NT2/D1 (cell line): ENCODE results near the gene CFAP58.

Experiments used
- DNase-seq: peaks from one replicate; pipeline ENCODE4 v3.0.0-alpha.2; 2011; ENCODE audit warnings: low read depth, low spot score
- H3K27me3 ChIP-seq: 2 replicates; pipeline ENCODE4 v1.6.0; 2011; ENCODE audit warnings: mild to moderate bottlenecking; ENCODE audit not compliant: insufficient read length, insufficient read depth
- H3K36me3 ChIP-seq: 2 replicates; pipeline ENCODE4 v1.6.1; 2011; ENCODE audit warnings: mild to moderate bottlenecking, low read length, mixed read lengths; ENCODE audit not compliant: insufficient read depth, insufficient read length
- H3K4me1 ChIP-seq: 2 replicates; pipeline ENCODE4 v1.5.1; 2011; ENCODE audit not compliant: insufficient read depth, insufficient read length
- H3K4me3 ChIP-seq: 2 replicates; pipeline ENCODE4 v1.5.1; 2011; ENCODE audit warnings: low read depth; ENCODE audit not compliant: insufficient read length
- H3K9ac ChIP-seq: 2 replicates; pipeline ENCODE4 v1.6.0; 2011; ENCODE audit warnings: low read depth; ENCODE audit not compliant: insufficient read length
- H3K9me3 ChIP-seq: 2 replicates; pipeline ENCODE4 v1.5.1; 2011; ENCODE audit warnings: mild to moderate bottlenecking, low read length; ENCODE audit not compliant: insufficient read depth
- SUZ12 ChIP-seq: IDR thresholded peaks from 2 replicates; pipeline ENCODE4 v1.6.1; 2011; ENCODE audit not compliant: insufficient read length, insufficient read depth; ENCODE audit errors: extremely low read depth
- YY1 ChIP-seq: IDR thresholded peaks from 2 replicates; pipeline ENCODE4 v1.6.1; 2011; ENCODE audit not compliant: insufficient read length, insufficient read depth
- ZNF274 ChIP-seq: IDR thresholded peaks from 2 replicates; pipeline ENCODE4 v1.6.1; 2011; ENCODE audit warnings: mild to moderate bottlenecking, low read depth, low read length

Gene CFAP58

DNA sequence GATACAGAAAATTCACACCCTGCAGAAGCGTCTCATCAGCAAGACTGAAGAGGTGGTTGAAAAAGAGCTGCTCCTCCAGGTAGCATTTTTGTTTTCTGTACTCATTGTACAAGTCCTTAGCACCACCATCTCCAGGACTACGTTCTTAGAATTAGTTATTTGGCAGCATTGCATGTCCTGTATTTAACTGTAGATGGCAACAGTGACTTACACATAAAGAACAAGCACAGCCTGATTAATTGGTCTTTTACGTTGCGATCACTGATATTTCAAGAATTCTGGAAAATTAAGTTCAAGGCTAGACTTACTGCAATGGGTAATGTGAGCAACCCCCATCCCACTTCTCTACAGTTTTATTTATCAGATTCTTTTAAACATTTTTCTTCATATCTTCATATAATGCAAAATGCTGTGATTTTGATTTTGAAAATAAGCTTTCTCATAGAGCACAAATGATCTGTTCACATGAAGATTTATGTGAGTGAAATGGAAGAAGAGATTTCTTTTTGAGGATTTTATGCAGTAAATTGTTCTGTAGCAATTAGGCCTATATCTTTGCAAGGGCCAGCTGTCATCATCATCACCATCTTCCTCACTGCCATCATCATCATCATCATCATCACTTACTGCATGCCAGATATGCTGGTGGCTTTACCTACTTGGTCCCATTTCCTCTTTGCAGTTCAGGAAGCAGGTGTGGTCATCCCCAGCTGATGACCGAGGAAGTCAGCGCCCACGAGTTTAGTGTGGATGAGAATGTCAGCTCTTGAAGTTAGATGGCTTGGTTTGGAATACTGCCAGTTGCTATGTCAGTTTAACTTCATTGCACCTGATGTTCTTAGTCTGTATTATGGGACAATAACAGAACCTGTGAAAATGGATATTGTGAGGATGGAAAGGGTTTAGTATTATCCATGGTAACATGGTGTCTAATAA, 53.4 kb downstream of the CFAP58 start:
- Histone ChIP-seq H3K4me3 (no peak overlapping the region), H3K27me3 (no peaks in the 10 kb centered on the region), H3K9me3 (no peaks in the 10 kb centered on the region), H3K9ac (no peak overlapping the region), H3K36me3 (no peaks in the 10 kb centered on the region), H3K4me1 (no peaks in the 10 kb centered on the region)
- TF ChIP-seq YY1 (no peak), ZNF274 (no peak), SUZ12 (no peak)
- DNase-seq: no peak

DNA sequence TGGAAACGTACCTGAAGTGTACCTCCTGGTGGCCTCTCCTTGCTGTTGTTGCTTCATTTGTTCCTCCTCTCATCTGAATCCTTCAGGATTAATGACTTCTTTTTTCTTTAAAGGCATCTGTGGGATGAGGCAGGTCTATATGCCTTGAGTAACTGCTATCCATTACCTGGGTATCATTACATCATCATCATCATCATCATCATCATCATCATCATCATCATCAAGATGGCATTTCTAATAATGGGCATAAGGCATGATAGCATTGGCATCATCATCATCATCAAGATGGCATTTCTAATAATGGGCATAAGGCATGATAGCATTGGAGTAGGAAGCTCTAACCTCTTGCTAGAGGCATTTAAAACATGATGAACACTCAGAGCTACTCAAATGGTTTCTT, 59.9 kb downstream of the CFAP58 start:
- TF ChIP-seq SUZ12: no peak
- no peak for TF ChIP-seq YY1
- no peak for TF ChIP-seq ZNF274
- no peak for DNase-seq
- no peaks in the 10 kb centered on the region for H3K4me1 ChIP-seq
- H3K9ac ChIP-seq: no peak overlapping the region
- no peaks in the 10 kb centered on the region for H3K36me3 ChIP-seq
- H3K27me3 ChIP-seq: no peaks in the 10 kb centered on the region
- H3K9me3 ChIP-seq: no peaks in the 10 kb centered on the region
- H3K4me3 ChIP-seq: no peak overlapping the region

DNA sequence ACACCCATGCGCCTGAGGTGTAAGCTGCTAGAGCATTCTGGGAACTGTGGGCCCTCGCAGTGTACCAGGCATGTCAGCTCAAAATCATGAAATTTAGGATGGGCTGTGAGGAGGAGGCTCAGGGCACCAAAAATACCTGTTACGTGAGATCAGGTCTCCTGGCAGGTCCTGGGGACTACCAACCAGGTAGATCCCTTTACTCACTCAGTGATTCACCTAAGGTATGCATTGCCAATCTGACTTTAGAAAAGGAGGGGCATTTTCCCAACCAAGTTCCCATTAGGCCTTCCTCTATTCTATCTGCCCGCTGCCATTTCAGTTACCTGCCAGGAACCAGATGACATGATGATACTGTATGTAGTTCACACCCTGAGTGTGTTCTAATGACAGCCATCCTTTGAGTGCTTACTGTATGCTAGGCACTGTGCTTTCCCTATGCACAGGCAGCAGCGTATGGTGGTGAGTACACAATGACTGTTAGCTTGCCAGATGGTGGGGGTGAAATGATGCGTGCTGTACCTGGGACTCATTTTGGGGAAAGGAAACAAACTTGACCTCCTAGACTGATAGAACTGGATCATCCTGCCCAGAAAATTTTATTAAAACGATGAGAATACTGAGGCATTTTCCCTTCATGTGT, 62.0 kb downstream of the CFAP58 start:
- no peaks in the 10 kb centered on the region for H3K9me3 ChIP-seq
- no peak overlapping the region for H3K9ac ChIP-seq
- H3K36me3 ChIP-seq: no peaks in the 10 kb centered on the region
- no peak overlapping the region for H3K4me3 ChIP-seq
- no peaks in the 10 kb centered on the region for H3K4me1 ChIP-seq
- no peak for DNase-seq
- H3K27me3 ChIP-seq: no peaks in the 10 kb centered on the region
- TF ChIP-seq ZNF274: no peak
- no peak for TF ChIP-seq YY1
- TF ChIP-seq SUZ12: no peak

DNA sequence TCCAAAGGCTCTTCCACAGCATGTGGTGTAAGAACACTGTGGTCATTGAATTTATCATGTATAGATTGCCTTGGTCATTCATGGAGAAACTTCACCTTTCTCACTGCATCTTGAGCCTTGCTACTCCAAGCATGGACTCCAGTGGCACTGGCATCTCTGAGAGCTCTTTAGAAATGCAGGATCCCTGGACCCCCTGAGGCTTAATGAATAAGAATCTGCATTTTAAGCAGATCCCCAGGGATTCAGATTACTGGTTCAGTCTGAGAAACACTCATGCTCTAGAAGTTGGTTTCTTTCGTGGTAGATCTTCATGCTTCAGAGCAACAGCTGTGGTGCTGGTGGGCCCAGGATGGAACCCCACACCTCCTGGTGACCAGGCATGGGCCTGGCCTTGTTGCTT, 63.2 kb downstream of the CFAP58 start:
- no peak for TF ChIP-seq YY1
- TF ChIP-seq ZNF274: no peak
- TF ChIP-seq SUZ12: no peak

DNA sequence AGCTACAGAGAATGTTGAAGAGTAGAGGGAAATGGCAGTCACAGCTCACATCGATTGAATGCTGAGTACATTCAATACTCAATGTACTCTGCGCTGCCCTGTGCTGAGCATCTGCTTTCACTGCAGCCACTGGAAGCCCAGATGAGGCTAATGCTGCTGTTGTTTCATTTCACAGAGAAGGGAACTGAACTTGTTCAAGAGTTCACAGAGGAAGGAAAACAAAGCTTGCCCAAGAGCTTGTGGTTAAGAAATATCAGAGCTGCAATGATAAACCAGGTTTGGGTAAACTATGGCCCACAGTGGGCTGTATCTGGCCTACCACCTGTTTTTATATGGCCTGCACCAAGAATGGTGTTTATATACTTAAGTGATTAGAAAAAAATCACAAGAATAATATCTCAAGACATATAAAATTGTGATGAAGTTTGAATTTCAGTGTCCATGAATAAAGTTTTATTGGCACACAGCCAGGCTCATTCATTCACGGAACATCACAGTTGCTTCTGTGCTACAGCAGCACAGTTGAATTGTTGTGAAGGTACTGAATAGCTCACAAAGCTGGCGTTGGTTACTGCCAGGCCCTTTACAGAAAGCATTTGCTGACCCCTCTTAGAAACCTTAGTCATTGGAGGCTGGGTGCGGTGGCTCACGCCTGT, 64.1 kb downstream of the CFAP58 start:
- H3K9ac ChIP-seq: no peak overlapping the region

More for the DNA sequence above, 63.2 kb downstream of the CFAP58 start:
- Histone ChIP-seq H3K9ac (no peak overlapping the region), H3K36me3 (no peaks in the 10 kb centered on the region), H3K27me3 (no peaks in the 10 kb centered on the region), H3K4me3 (no peak overlapping the region), H3K4me1 (no peaks in the 10 kb centered on the region), H3K9me3 (no peaks in the 10 kb centered on the region)
- DNase-seq: peak; percentile 48

DNA sequence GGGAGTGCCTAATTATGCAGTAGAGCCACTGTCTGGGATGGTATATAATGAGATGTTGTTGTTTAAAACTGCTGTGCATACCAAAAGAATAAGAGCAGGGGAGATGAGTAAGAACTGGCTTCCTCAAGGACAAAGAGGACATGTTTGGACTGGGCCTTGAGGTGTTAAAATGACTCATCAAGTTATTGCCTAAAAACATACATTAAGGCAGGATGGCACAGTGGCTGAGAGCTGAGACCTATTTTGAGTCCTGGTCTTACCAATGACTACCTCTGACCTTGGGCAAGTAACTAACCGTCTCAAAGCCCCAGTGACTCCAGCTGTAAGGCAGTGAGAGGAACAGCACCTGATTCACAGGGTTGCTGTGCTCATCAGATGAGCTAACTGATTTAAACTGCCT, 71.1 kb downstream of the CFAP58 start:
- DNase-seq: no peak
- Histone ChIP-seq H3K9me3 (no peaks in the 10 kb centered on the region), H3K27me3 (no peaks in the 10 kb centered on the region), H3K4me3 (no peak overlapping the region), H3K9ac (no peak overlapping the region), H3K36me3 (no peaks in the 10 kb centered on the region), H3K4me1 (peaks cover 3% of the 10 kb centered on the region)
- TF ChIP-seq YY1: no peak
- no peak for TF ChIP-seq ZNF274
- no peak for TF ChIP-seq SUZ12

More for the DNA sequence above, 64.1 kb downstream of the CFAP58 start:
- DNase-seq: no peak
- Histone ChIP-seq H3K36me3 (no peaks in the 10 kb centered on the region), H3K4me3 (no peak overlapping the region), H3K27me3 (no peaks in the 10 kb centered on the region), H3K9me3 (no peaks in the 10 kb centered on the region), H3K4me1 (no peaks in the 10 kb centered on the region)
- TF ChIP-seq SUZ12: no peak
- no peak for TF ChIP-seq ZNF274
- TF ChIP-seq YY1: no peak

DNA sequence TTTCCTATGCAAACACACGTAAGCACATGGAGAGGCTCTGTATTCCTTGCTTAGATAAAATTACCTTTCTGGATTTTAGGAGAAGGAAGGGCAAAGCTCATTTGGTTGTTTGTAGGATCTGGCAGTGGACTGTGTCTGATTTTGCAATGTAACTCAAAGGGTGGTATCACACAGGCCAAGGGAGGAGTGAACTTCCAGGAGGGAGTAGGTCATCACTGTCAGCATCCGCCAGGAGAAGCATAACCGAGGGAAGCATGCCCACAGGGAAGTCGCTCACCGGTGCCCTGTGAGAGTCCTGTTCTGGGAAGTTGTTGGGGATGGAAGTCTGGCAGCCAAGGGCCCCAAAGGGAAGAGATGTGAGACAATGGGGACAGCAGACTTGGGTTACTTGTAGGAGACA, 74.4 kb downstream of the CFAP58 start:
- Histone ChIP-seq H3K36me3 (no peaks in the 10 kb centered on the region), H3K4me3 (no peak overlapping the region), H3K9me3 (no peaks in the 10 kb centered on the region), H3K27me3 (no peaks in the 10 kb centered on the region), H3K9ac (no peak overlapping the region), H3K4me1 (peaks cover 3% of the 10 kb centered on the region)
- no peak for DNase-seq
- TF ChIP-seq ZNF274 (no peak), YY1 (no peak), SUZ12 (no peak)
